Ecto neural progenitor cell (in vitro differentiated cells): ENCODE data around the gene KSR2.
A peak's percentile ranks its signal among the peaks of the same experiment; 100 is the strongest.

Experiments
- DNase-seq: peaks from one replicate; pipeline ENCODE4 v3.0.0-alpha.2; 2018; ENCODE audit warnings: low spot score

Gene KSR2

GRCh38 chr12:117498256-117498655 is 470.5 kb downstream of the KSR2 start:
- no peak for DNase-seq

- DNase-seq, result no peak
These were observed 471.4 kb downstream of the KSR2 start for GRCh38 chr12:117497407-117497806.

- no peak for DNase-seq
These were observed 473.7 kb downstream of the KSR2 start for GRCh38 chr12:117494833-117495655.

- no peak for DNase-seq
These were observed 477.1 kb downstream of the KSR2 start for GRCh38 chr12:117491711-117492110.

GRCh38 chr12:117490130-117490529 is 478.7 kb downstream of the KSR2 start:
- no peak for DNase-seq

GRCh38 chr12:117489671-117490070 is 479.1 kb downstream of the KSR2 start:
- no peak for DNase-seq

GRCh38 chr12:117486840-117487659 is 481.7 kb downstream of the KSR2 start:
- DNase-seq, result no peak

- DNase-seq, result no peak
These were observed 482.6 kb downstream of the KSR2 start for GRCh38 chr12:117485984-117486839.

GRCh38 chr12:117484901-117485300 is 483.9 kb downstream of the KSR2 start:
- DNase-seq, result no peak

- no peak for DNase-seq
These were observed 485.3 kb downstream of the KSR2 start for GRCh38 chr12:117483501-117483900.

GRCh38 chr12:117481470-117481869 is 487.3 kb downstream of the KSR2 start:
- DNase-seq, result no peak

- DNase-seq, result no peak
These were observed 492.4 kb downstream of the KSR2 start for GRCh38 chr12:117476341-117476740.

- no peak for DNase-seq
These were observed 494.9 kb downstream of the KSR2 start for GRCh38 chr12:117473856-117474255.

GRCh38 chr12:117472983-117473382 is 495.8 kb downstream of the KSR2 start:
- peak; percentile 79 for DNase-seq

- DNase-seq, result no peak
These were observed 498.0 kb downstream of the KSR2 start for GRCh38 chr12:117470804-117471203.

GRCh38 chr12:117469883-117470483 is 498.8 kb downstream of the KSR2 start:
- no peak for DNase-seq

GRCh38 chr12:117468016-117468415 is 500.8 kb downstream of the KSR2 start:
- DNase-seq, result no peak

- DNase-seq, result no peak
These were observed 501.2 kb downstream of the KSR2 start for GRCh38 chr12:117467588-117467987.

- DNase-seq, result no peak
These were observed 502.0 kb downstream of the KSR2 start for GRCh38 chr12:117466677-117467362.

- no peak for DNase-seq
These were observed 507.1 kb downstream of the KSR2 start for GRCh38 chr12:117461732-117462131.

GRCh38 chr12:117459229-117459628 is 509.6 kb downstream of the KSR2 start:
- no peak for DNase-seq
